PC-3 (cell line): ENCODE results near the gene SNRNP200. TPM values are rescaled to one million over a fixed set of nuclear protein-coding genes. Genes with fewer than 3 reads are reported as not detected.
A peak's percentile ranks its signal among the peaks of the same experiment; 100 is the strongest.

Source experiments
- ATAC-seq: fragments of 200-7000 bp; cut with Tn5 transposase; 2 replicates; pipeline ENCODE4 v1.9.1; 2020; ENCODE audit warnings: mild to moderate bottlenecking, moderate library complexity
- BruUV-seq: library from RNA; stranded (reverse); fragments of 400-500 nt; replicated peaks from 2 replicates; lab custom pipeline; 2021; lab: Mats Ljungman, UMichigan
- CTCF ChIA-PET: fragments of 300-600 bp; sonication (Branson Sonifier 250); formaldehyde crosslinking; loops from one replicate; lab custom pipeline; 2022; ENCODE audit warnings: antibody characterized with exemption; lab: Charles Lee
- POLR2A ChIA-PET: fragments of 300-600 bp; sonication (Branson Sonifier 250); formaldehyde crosslinking; loops from one replicate; lab custom pipeline; 2022; ENCODE audit warnings: antibody characterized with exemption; ENCODE audit not compliant: unreplicated experiment; lab: Charles Lee
- DNase-seq: peaks from one replicate; pipeline ENCODE4 v3.0.0-alpha.2; 2015
- H2AFZ ChIP-seq: fragments of 300-600 bp; sonication (generic); 2 replicates; pipeline ENCODE4 v1.6.0; 2016; ENCODE audit warnings: antibody characterized with exemption, low read length
- H3F3A ChIP-seq: fragments of 300-600 bp; sonication (generic); one replicate; pipeline ENCODE4 v1.6.0; 2017; ENCODE audit warnings: antibody characterized with exemption, low read length, control low read depth, mild to moderate bottlenecking; ENCODE audit not compliant: unreplicated experiment
- H3K27ac ChIP-seq: fragments of 300-600 bp; sonication (generic); 2 replicates; pipeline ENCODE4 v1.5.1; 2016; ENCODE audit warnings: mild to moderate bottlenecking, low read length
- H3K27me3 ChIP-seq: fragments of 300-600 bp; sonication (generic); 2 replicates; pipeline ENCODE4 v1.6.1; 2016; ENCODE audit warnings: low read length, mixed read lengths
- H3K36me3 ChIP-seq: fragments of 300-600 bp; sonication (generic); 2 replicates; pipeline ENCODE4 v1.6.1; 2016; ENCODE audit warnings: low read depth, mixed run types, low read length, mixed read lengths
- H3K4me1 ChIP-seq: fragments of 300-600 bp; sonication (generic); 2 replicates; pipeline ENCODE4 v1.5.1; 2016; ENCODE audit warnings: low read length; ENCODE audit not compliant: insufficient read depth
- H3K4me2 ChIP-seq: fragments of 300-600 bp; sonication (generic); 2 replicates; pipeline ENCODE4 v1.6.0; 2016; ENCODE audit warnings: low read length
- H3K4me3 ChIP-seq: fragments of 300-600 bp; sonication (generic); 2 replicates; pipeline ENCODE4 v1.5.1; 2016; ENCODE audit warnings: mild to moderate bottlenecking, low read length, mixed read lengths
- H3K79me2 ChIP-seq: fragments of 300-600 bp; sonication (generic); 2 replicates; pipeline ENCODE4 v1.6.1; 2017; ENCODE audit warnings: low read length, mixed read lengths
- H3K9ac ChIP-seq: fragments of 300-600 bp; sonication (generic); 2 replicates; pipeline ENCODE4 v1.6.0; 2016; ENCODE audit warnings: mild to moderate bottlenecking, low read length
- H3K9me2 ChIP-seq: fragments of 300-600 bp; sonication (generic); replicated peaks from 2 replicates; pipeline ENCODE4 v1.6.1; 2016; ENCODE audit warnings: mixed run types, low read length, mixed read lengths
- H3K9me3 ChIP-seq: fragments of 300-600 bp; sonication (generic); 2 replicates; pipeline ENCODE4 v1.6.1; 2016; ENCODE audit warnings: low read length, mixed read lengths
- H4K20me1 ChIP-seq: fragments of 300-600 bp; sonication (generic); 2 replicates; pipeline ENCODE4 v1.6.1; 2016; ENCODE audit warnings: low read length, mixed read lengths
- CTCF ChIP-seq: fragments of 300-600 bp; sonication (generic); conservative IDR thresholded peaks from 2 replicates; pipeline ENCODE4 v1.5.1; 2017; ENCODE audit warnings: antibody characterized with exemption, low read depth, mild to moderate bottlenecking, low read length
- EZH2 ChIP-seq: fragments of 300-600 bp; sonication (generic); IDR thresholded peaks from one replicate; pipeline ENCODE4 v1.6.1; 2017; ENCODE audit warnings: antibody characterized with exemption, mild to moderate bottlenecking, low read length; ENCODE audit not compliant: unreplicated experiment
- EZH2phosphoT487 ChIP-seq: fragments of 300-600 bp; sonication (generic); IDR thresholded peaks from 2 replicates; pipeline ENCODE4 v1.6.1; 2018; ENCODE audit warnings: mild to moderate bottlenecking, antibody characterized with exemption, low read length, borderline replicate concordance
- intact Hi-C: fragments of 100-400 bp; cut with micrococcal nuclease; formaldehyde crosslinking; loops from 2 replicates; pipeline ENCODE4 v1.9.0; 2023
- total RNA-seq: library from RNA; depleted of rRNA; stranded (reverse); fragments of >200 nt; gene quantifications from 2 replicates; pipeline ENCODE4 v1.2.3, GENCODE V29; 2014

Gene SNRNP200
- total RNA-seq, 1 experiment from 2014 or later, result 77.8 TPM

- Histone ChIP-seq H3K4me2 (no peak overlapping the region), H3K4me1 (peaks cover 8% of the 10 kb centered on the region; the same call in 1 of the 2 replicates), H3K4me3 (no peak overlapping the region), H3K27me3 (no peaks in the 10 kb centered on the region), H3K36me3 (no peaks in the 10 kb centered on the region), H2AFZ (no peak overlapping the region), H3K79me2 (no peaks in the 10 kb centered on the region), H3K9me2 (no peaks in the 10 kb centered on the region), H3F3A (no peaks in the 10 kb centered on the region), H3K9me3 (no peaks in the 10 kb centered on the region), H3K9ac (no peak overlapping the region), H4K20me1 (no peaks in the 10 kb centered on the region), H3K27ac (peak overlapping the region; percentile 41)
- POLR2A ChIA-PET, result no interaction called here
- no peak for TF ChIP-seq EZH2
- TF ChIP-seq EZH2phosphoT487, result no peak
- TF ChIP-seq CTCF, result no peak
- no TSS peak for BruUV-seq
- CTCF ChIA-PET, result no interaction called here
- ATAC-seq (peak; percentile 88), DNase-seq (peak; percentile 67)
- intact Hi-C loops, result no loop called here
Observed at GRCh38 chr2:96241900-96242611, 63.3 kb downstream of the SNRNP200 start.

- Histone ChIP-seq H3F3A (no peaks in the 10 kb centered on the region), H3K27me3 (no peaks in the 10 kb centered on the region), H3K4me1 (peaks cover 8% of the 10 kb centered on the region; the same call in 1 of the 2 replicates), H2AFZ (no peak overlapping the region), H3K9me3 (no peaks in the 10 kb centered on the region), H3K9ac (no peak overlapping the region), H3K27ac (no peak overlapping the region), H4K20me1 (no peaks in the 10 kb centered on the region), H3K4me3 (no peak overlapping the region), H3K9me2 (no peaks in the 10 kb centered on the region), H3K79me2 (no peaks in the 10 kb centered on the region), H3K36me3 (no peaks in the 10 kb centered on the region), H3K4me2 (no peak overlapping the region)
- BruUV-seq, result no TSS peak
- intact Hi-C loops, result no loop called here
- POLR2A ChIA-PET, result no interaction called here
- TF ChIP-seq EZH2phosphoT487, result no peak
- no peak for TF ChIP-seq CTCF
- no peak for TF ChIP-seq EZH2
- CTCF ChIA-PET, result no interaction called here
- ATAC-seq, result no peak
- DNase-seq, result no peak
Observed at GRCh38 chr2:96241227-96241626, 64.1 kb downstream of the SNRNP200 start.

GRCh38 chr2:96240341-96241038 is 64.9 kb downstream of the SNRNP200 start:
- no peaks in the 10 kb centered on the region for H3K27me3 ChIP-seq
- H3K9me3 ChIP-seq, result no peaks in the 10 kb centered on the region
- no peaks in the 10 kb centered on the region for H3K36me3 ChIP-seq
- no peak overlapping the region for H2AFZ ChIP-seq
- H3K4me3 ChIP-seq, result no peak overlapping the region
- H3K9ac ChIP-seq, result no peak overlapping the region
- DNase-seq (no peak), ATAC-seq (no peak)
- H4K20me1 ChIP-seq, result no peaks in the 10 kb centered on the region
- H3K27ac ChIP-seq, result no peak overlapping the region
- intact Hi-C loops, result no loop called here
- H3K79me2 ChIP-seq, result no peaks in the 10 kb centered on the region
- no peaks in the 10 kb centered on the region for H3F3A ChIP-seq
- BruUV-seq, result no TSS peak
- ChIA-PET POLR2A (no interaction called here), CTCF (no interaction called here)
- H3K4me1 ChIP-seq, result peaks cover 8% of the 10 kb centered on the region; the same call in 1 of the 2 replicates
- TF ChIP-seq CTCF (no peak), EZH2phosphoT487 (no peak), EZH2 (no peak)
- H3K9me2 ChIP-seq, result no peaks in the 10 kb centered on the region
- H3K4me2 ChIP-seq, result no peak overlapping the region
